ENCODE measurements around the gene SIGMAR1.
A peak's percentile ranks its signal among the peaks of the same experiment; 100 is the strongest.

Gene SIGMAR1

GRCh38 chr9:34637356-34638137 lies at the start of gene SIGMAR1:
TSS of gene SIGMAR1 (minus strand) at chr9:34637787. CDS start at chr9:34637697, 90 bp downstream.
- no peak for DNase-seq (ENCODE audit: low read depth, low spot score)

GRCh38 chr9:34686732-34687131 lies 49.1 kb upstream of the SIGMAR1 start:
- H3K27ac ChIP-seq: no peak overlapping the region
- no peak for DNase-seq (ENCODE audit: low read depth, low spot score)

More at GRCh38 chr9:34637356-34638137, at the start of gene SIGMAR1:
- H3K27ac ChIP-seq: peak within 1 kb of the TSS; percentile 54

GRCh38 chr9:34686231-34686630 lies 48.6 kb upstream of the SIGMAR1 start:
- DNase-seq (ENCODE audit: low read depth, low spot score): no peak
- no peak overlapping the region for H3K27ac ChIP-seq

- H3K27ac ChIP-seq: no peak overlapping the region
- DNase-seq (ENCODE audit: low read depth, low spot score): no peak
These were observed 48.0 kb upstream of the SIGMAR1 start for GRCh38 chr9:34685591-34685990.

GRCh38 chr9:34684816-34685215 lies 47.2 kb upstream of the SIGMAR1 start:
- no peak for DNase-seq (ENCODE audit: low read depth, low spot score)
- H3K27ac ChIP-seq: no peak overlapping the region

- no peak for DNase-seq (ENCODE audit: low read depth, low spot score)
- H3K27ac ChIP-seq: no peak overlapping the region
These were observed 46.6 kb upstream of the SIGMAR1 start for GRCh38 chr9:34684145-34684544.

- H3K27ac ChIP-seq: no peak overlapping the region
- DNase-seq (ENCODE audit: low read depth, low spot score): no peak
These were observed 38.3 kb upstream of the SIGMAR1 start for GRCh38 chr9:34675869-34676268.

- no peak for DNase-seq (ENCODE audit: low read depth, low spot score)
- no peak overlapping the region for H3K27ac ChIP-seq
These were observed 37.6 kb upstream of the SIGMAR1 start for GRCh38 chr9:34675048-34675714.

GRCh38 chr9:34674440-34674839 lies 36.9 kb upstream of the SIGMAR1 start:
- H3K27ac ChIP-seq: no peak overlapping the region
- DNase-seq (ENCODE audit: low read depth, low spot score): no peak

- H3K27ac ChIP-seq: no peak overlapping the region
These were observed 33.7 kb upstream of the SIGMAR1 start for GRCh38 chr9:34671307-34671706.

GRCh38 chr9:34669809-34670562 lies 32.4 kb upstream of the SIGMAR1 start:
- no peak overlapping the region for H3K27ac ChIP-seq
- DNase-seq (ENCODE audit: low read depth, low spot score): no peak

More at GRCh38 chr9:34671307-34671706, 33.7 kb upstream of the SIGMAR1 start:
- no peak for DNase-seq (ENCODE audit: low read depth, low spot score)

GRCh38 chr9:34665381-34666250 lies 28.0 kb upstream of the SIGMAR1 start:
- peak overlapping the region; percentile 83 for H3K27ac ChIP-seq
- peak; percentile 62 for DNase-seq (ENCODE audit: low read depth, low spot score)

GRCh38 chr9:34665067-34665380 lies 27.4 kb upstream of the SIGMAR1 start:
- DNase-seq (ENCODE audit: low read depth, low spot score): no peak
- H3K27ac ChIP-seq: peak overlapping the region; percentile 83

GRCh38 chr9:34664281-34665066 lies 26.9 kb upstream of the SIGMAR1 start:
- peak overlapping the region; percentile 83 for H3K27ac ChIP-seq

GRCh38 chr9:34663303-34663605 lies 25.7 kb upstream of the SIGMAR1 start:
- peak overlapping the region; percentile 19 for H3K27ac ChIP-seq
- no peak for DNase-seq (ENCODE audit: low read depth, low spot score)

More at GRCh38 chr9:34664281-34665066, 26.9 kb upstream of the SIGMAR1 start:
- no peak for DNase-seq (ENCODE audit: low read depth, low spot score)

GRCh38 chr9:34662526-34663302 lies 25.1 kb upstream of the SIGMAR1 start, which contains the start of gene CCL27:
TSS of gene CCL27 (minus strand) at chr9:34662657. CDS start at chr9:34662633, 24 bp downstream.
- DNase-seq (ENCODE audit: low read depth, low spot score): no peak

GRCh38 chr9:34659592-34660253 lies 22.1 kb upstream of the SIGMAR1 start:
- no peak overlapping the region for H3K27ac ChIP-seq
- DNase-seq (ENCODE audit: low read depth, low spot score): no peak

More at GRCh38 chr9:34662526-34663302, 25.1 kb upstream of the SIGMAR1 start, which contains the start of gene CCL27:
- peak within 1 kb of the TSS; percentile 19 for H3K27ac ChIP-seq

GRCh38 chr9:34658461-34658860 lies 20.9 kb upstream of the SIGMAR1 start:
- H3K27ac ChIP-seq: no peak overlapping the region
- DNase-seq (ENCODE audit: low read depth, low spot score): no peak

Measured in epithelial cell of prostate (primary cell).